HG02623 (cell line): ENCODE results near the gene MPG.

Experiments used
- ATAC-seq: cut with Tn5 transposase; IDR thresholded peaks from one replicate; pipeline ENCODE4 v1.9.1; 2021; ENCODE audit warnings: moderate library complexity; ENCODE audit not compliant: unreplicated experiment

The MPG gene

GRCh38 chr16:83060-83603 lies 5.1 kb downstream of the MPG start:
- ATAC-seq, result no peak

DNA sequence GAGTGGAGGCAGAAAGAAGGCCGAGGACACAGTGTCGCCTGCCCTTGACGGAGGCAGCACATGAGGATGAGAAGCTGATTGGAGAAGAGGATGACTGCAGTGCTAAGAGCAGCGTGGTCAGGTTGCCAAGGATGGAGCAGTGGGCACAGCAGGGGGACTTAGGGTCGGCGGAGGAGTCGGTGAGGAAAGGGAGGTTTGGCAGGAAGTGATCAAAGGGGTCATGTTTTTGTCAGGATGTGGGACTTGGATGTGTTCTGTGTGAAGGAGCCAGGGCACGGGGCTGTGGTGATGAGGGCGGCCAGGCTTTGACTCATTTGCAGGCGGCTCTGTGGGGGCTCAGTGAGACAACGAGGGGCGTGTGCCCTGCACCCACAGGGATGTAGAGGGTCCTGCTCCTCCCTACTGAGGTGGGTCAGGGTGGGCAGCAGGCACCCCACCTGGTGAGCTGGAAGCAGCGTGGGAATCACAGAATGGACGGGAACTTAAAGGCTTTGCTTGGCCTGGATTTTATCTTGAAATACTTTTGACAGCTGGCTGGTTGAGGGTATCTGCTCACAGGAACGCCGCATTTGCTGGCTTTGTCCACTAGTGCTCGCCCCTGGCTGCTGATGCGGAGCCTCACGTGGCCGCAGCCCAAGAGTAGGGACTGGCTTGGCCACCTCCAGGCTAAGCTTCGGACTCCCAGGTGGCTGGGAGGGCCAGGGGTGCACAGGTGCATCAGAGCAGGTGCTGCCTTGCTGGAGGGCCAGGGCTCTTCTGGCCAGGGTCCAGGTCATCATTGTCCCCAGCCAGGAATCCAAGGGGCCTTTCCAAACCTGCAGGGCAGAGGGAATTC lies 6.0 kb downstream of the MPG start:
- no peak for ATAC-seq

- ATAC-seq, result peak; percentile 53
Observed at GRCh38 chr16:84718-85406, 6.8 kb downstream of the MPG start.

- no peak for ATAC-seq
Observed at GRCh38 chr16:85407-85782, 7.4 kb downstream of the MPG start.

GRCh38 chr16:85865-86264 lies 7.8 kb downstream of the MPG start:
- ATAC-seq, result no peak

DNA sequence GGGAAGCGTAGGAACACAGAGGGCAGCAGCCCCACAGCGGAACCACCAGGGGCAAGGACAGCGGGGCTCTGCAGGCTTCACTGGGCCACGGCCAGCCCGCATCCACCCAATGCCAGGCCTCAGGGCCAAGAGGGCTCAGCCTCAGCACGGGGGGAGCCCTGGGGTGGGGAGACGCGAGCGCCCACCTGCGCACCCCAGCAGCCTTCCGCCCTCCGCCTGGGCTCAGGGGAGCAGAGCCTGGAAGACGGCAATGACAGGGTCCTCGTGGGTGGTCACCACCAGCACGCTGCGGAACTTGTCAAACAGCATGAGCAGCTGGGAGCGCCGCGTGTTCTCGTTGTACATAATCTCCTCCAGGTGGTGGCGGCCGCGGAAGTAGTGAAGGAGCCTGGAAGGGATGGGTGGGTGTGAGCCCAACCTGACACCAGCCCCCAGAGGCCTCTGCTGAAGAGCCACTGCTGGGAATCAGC lies 8.5 kb downstream of the MPG start:
- ATAC-seq, result no peak

DNA sequence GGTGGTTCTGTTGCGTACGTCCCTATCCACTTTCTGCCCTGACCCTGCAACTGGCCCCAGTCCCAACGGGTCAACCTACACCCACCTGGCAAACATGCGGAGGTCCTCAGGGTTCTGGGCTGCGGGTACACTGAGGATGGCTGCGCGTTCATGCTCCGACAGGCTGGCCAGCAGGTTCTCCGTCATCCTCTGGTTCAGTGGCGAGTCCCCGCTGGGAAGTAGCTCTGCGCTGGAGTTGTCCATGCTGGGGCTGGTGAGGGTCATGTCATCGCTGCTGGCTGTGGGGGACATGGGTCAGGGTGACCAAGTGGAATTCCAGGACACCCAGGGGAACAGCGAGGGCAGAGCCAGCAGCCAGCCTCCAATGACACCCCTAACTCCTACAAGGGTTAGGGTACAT lies 10.6 kb downstream of the MPG start:
- no peak for ATAC-seq

- no peak for ATAC-seq
Observed at GRCh38 chr16:89391-90302, 11.6 kb downstream of the MPG start.

- no peak for ATAC-seq
Observed at GRCh38 chr16:91484-91883, 13.5 kb downstream of the MPG start.

DNA sequence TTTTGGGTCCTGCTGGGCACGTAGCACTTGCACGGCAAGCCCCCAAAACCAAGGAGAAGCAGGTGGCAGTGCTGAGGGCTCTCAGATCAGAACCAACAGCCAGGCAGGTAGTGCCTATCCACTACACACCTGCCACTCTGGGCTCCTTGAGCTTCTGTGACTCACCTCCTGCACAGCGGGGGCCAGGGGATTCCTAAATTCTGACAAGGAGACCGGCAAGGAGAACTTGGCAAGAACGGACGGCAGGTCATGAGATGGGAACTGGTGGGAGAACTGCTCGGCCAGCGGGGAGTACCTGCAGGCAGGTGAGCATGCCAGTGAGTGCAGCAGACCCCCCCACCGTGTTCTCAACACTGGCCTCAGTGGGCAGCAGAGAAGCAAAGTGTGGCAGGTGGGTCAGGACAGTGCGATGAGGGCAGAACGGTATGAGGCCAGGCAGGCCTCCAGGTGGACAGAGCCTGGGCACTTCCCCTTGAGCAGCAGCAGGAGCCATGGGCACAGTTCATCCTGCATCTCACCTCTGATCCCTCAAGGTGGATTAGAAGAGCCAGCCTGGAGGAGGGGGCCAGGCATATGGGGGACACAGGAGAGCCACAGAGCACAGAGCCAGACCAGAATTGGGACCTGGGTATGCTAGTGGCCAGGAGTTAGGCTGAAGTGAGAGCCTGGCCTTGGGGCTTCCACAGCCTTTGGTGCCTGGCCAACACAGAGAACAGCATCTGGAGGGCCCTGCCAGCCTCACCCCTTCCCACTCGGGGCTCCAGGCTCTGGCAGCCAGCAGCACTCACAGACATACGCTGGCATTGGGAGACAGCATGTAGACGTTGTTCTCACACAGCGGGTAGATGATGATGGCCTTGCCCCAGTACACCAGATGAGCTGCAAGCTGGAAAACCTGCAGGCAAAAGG lies 14.7 kb downstream of the MPG start:
- no peak for ATAC-seq

GRCh38 chr16:94918-95265 lies 16.9 kb downstream of the MPG start:
- ATAC-seq, result no peak

GRCh38 chr16:96935-97381 lies 18.9 kb downstream of the MPG start:
- peak; percentile 67 for ATAC-seq

DNA sequence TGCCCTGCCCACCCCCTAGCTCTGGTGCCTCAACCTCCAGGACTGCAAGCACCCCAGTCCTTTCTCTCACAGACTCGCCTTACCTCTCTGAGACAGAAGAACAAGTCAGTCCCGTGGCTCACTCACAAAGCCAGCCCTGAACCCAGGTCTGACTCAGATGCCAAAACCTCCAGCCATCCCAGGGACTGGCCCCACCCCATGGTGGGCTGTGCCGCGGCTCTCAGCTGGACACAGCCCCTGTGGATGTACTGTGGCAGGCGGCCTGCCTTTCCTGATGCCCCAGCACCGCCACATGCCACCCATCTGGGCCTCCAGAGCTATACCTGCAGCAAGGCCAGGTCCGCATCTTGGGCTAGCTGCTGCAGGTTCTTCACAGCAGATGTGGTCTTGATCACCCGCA lies 19.8 kb downstream of the MPG start:
- no peak for ATAC-seq

DNA sequence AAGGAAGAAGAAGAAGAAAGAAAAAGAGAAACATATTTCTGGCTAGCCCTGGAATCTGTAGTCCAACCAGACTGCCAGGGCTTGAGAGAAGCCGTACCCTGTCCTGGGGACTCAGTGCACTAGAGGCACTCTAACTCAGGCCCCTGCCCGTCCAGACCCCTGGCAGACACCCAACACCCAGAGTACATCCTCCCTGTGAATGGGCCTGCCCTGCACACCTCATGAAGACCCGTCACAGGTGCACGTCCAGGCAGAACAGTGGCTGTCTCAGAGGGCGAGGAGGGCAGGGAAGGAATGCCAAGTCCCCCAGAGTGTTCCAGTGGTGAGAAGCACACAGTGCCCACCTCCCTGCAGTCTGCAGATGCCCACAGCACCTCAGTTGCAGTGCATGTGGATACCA lies 23.0 kb downstream of the MPG start:
- ATAC-seq, result no peak

- no peak for ATAC-seq
Observed at GRCh38 chr16:101586-101985, 23.6 kb downstream of the MPG start.

DNA sequence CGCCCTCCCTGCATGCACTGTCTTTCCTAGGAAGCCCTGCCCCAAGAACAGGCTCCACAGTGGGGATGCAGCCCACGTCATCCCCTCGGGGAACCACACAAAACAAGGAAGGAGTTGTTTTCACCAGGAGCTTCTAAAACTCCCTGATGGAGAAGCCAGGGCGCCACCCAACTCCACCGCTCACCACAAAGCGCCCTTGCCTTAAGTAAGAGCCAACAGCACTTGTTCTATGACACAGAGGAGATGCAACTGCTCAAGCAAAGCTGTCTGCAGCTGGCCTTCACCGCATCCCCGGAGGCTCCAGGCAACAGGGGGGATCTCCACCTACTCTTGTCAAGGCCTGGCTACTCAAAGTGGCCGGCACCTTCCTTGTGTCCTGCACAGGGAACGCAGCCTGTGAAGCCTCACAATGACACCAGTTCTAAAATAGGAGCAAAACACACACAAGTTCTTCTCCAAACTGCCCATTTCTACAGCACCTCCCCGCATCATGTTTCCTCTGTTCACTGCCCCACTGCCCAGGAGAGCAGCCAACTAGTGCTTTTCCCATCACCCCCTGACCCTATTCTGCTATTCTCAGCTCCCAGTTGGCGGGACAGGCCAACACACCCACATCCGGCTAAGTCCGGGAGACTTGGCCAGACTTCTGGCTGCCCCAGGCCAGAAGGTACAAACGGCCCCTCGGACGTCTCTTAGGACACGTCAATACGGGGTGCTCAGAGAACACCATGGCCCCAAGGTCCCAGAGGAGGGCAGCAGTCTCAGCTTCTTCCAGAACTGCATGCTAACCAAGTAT lies 24.2 kb downstream of the MPG start:
- no peak for ATAC-seq

DNA sequence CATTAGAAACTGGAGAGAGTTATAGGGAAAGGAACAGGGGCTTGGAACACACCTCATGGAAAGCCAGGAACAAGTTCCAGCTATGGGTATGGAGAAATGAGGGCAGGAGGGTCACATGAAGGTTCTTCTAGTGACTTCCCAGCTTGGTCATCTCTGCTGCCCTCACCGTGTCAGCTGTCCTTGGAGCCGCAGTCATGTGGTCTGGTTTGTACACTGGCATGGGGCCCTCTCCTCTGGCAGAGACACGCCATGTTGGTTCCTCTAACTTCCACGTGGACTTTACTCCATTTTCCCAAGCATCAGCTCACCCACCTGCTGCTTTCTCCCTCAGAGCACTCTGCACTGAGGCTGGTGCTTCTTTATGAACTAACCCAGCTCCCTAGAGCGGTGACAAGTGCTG lies 26.3 kb downstream of the MPG start:
- no peak for ATAC-seq

- ATAC-seq, result no peak
Observed at GRCh38 chr16:104928-105327, 26.9 kb downstream of the MPG start.

DNA sequence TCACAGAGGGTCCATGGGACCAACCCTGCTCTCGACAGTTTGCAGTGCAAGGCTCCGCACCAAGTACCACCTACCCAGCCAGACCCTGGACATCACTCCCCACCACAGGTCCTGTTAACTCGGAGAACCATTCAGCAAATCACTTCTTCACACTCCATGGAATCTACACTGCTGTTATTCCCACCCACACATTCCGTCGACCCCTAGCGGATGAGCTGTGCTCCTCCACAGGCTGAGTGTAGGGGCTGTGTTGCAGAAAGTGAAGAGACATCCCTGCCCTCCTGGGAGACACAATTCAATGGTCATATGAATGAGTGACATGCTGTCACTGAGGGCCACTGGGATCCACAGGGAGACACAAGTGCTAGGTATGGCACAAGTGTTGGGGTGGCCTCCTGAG lies 27.5 kb downstream of the MPG start:
- no peak for ATAC-seq
